ENCODE data around the gene SASH1. TPM values are rescaled to one million over a fixed set of nuclear protein-coding genes. Genes with fewer than 3 reads are reported as not detected.
A peak's percentile ranks its signal among the peaks of the same experiment; 100 is the strongest.

The SASH1 gene
- polyA plus RNA-seq, 1 experiment = 27.0 TPM

GRCh38 chr6:148455225-148455624 lies 112.6 kb downstream of the SASH1 start:
- DNase-seq (ENCODE audit: low read depth, low spot score) = no peak
- H3K9me3 ChIP-seq (ENCODE audit: control insufficient read depth, insufficient read depth, low read length) = peaks cover 9% of the 10 kb centered on the region
- CTCF ChIA-PET = interaction anchor here (1.1 kb wide), 1 partner anchor 9 kb away, joined by 3 read pairs; no protein-coding TSS in a partner anchor
- POLR2A ChIA-PET = no interaction called here
- peak overlapping the region; percentile 47 for H3K27ac ChIP-seq (ENCODE audit: low read depth, low read length)
- no peak for TF ChIP-seq CTCF (IDR thresholded peaks at IDR 0.05; ENCODE audit: low read depth, low read length)
- no peaks in the 10 kb centered on the region for H3K27me3 ChIP-seq (ENCODE audit: control insufficient read depth, insufficient read depth, low read length)
- H3K4me3 ChIP-seq (ENCODE audit: low read depth, low read length) = no peak overlapping the region

- Histone ChIP-seq H3K9me3 (ENCODE audit: control insufficient read depth, insufficient read depth, low read length) (peaks cover 9% of the 10 kb centered on the region), H3K27me3 (ENCODE audit: control insufficient read depth, insufficient read depth, low read length) (no peaks in the 10 kb centered on the region), H3K27ac (ENCODE audit: low read depth, low read length) (peak overlapping the region; percentile 21), H3K4me3 (ENCODE audit: low read depth, low read length) (no peak overlapping the region)
- ChIA-PET POLR2A (no interaction called here), CTCF (interaction anchor here (1.1 kb wide), 1 partner anchor 8 kb away, joined by 3 read pairs; no protein-coding TSS in a partner anchor)
- TF ChIP-seq CTCF (IDR thresholded peaks at IDR 0.05; ENCODE audit: low read depth, low read length) = no peak
- DNase-seq (ENCODE audit: low read depth, low spot score) = no peak
Measured at GRCh38 chr6:148455674-148456558, 113.3 kb downstream of the SASH1 start.

GRCh38 chr6:148457137-148457842 lies 114.7 kb downstream of the SASH1 start:
- H3K4me3 ChIP-seq (ENCODE audit: low read depth, low read length) = no peak overlapping the region
- CTCF ChIA-PET = interaction anchor here (1.3 kb wide), 1 partner anchor 279 kb away, joined by 3 read pairs; no protein-coding TSS in a partner anchor
- no peak overlapping the region for H3K27ac ChIP-seq (ENCODE audit: low read depth, low read length)
- DNase-seq (ENCODE audit: low read depth, low spot score) = no peak
- no peak for TF ChIP-seq CTCF (IDR thresholded peaks at IDR 0.05; ENCODE audit: low read depth, low read length)
- POLR2A ChIA-PET = no interaction called here
- peaks cover 9% of the 10 kb centered on the region for H3K9me3 ChIP-seq (ENCODE audit: control insufficient read depth, insufficient read depth, low read length)
- no peaks in the 10 kb centered on the region for H3K27me3 ChIP-seq (ENCODE audit: control insufficient read depth, insufficient read depth, low read length)

GRCh38 chr6:148457843-148458159 lies 115.2 kb downstream of the SASH1 start:
- no peak for DNase-seq (ENCODE audit: low read depth, low spot score)
- Histone ChIP-seq H3K4me3 (ENCODE audit: low read depth, low read length) (no peak overlapping the region), H3K9me3 (ENCODE audit: control insufficient read depth, insufficient read depth, low read length) (peaks cover 9% of the 10 kb centered on the region), H3K27ac (ENCODE audit: low read depth, low read length) (no peak overlapping the region), H3K27me3 (ENCODE audit: control insufficient read depth, insufficient read depth, low read length) (no peaks in the 10 kb centered on the region)
- POLR2A ChIA-PET = no interaction called here
- TF ChIP-seq CTCF (IDR thresholded peaks at IDR 0.05; ENCODE audit: low read depth, low read length) = no peak
- CTCF ChIA-PET = interaction anchor here (1.0 to 1.3 kb wide), 2 partner anchors 278 to 280 kb away, joined by 3 read pairs; no protein-coding TSS in a partner anchor

- H3K4me3 ChIP-seq (ENCODE audit: low read depth, low read length) = no peak overlapping the region
- ChIA-PET CTCF (interaction anchor here (0.7 kb wide), 1 partner anchor 279 kb away, joined by 3 read pairs; no protein-coding TSS in a partner anchor), POLR2A (no interaction called here)
- no peak for TF ChIP-seq CTCF (IDR thresholded peaks at IDR 0.05; ENCODE audit: low read depth, low read length)
- no peak for DNase-seq (ENCODE audit: low read depth, low spot score)
- peaks cover 9% of the 10 kb centered on the region for H3K9me3 ChIP-seq (ENCODE audit: control insufficient read depth, insufficient read depth, low read length)
- no peaks in the 10 kb centered on the region for H3K27me3 ChIP-seq (ENCODE audit: control insufficient read depth, insufficient read depth, low read length)
- no peak overlapping the region for H3K27ac ChIP-seq (ENCODE audit: low read depth, low read length)
Measured at GRCh38 chr6:148459238-148459637, 116.6 kb downstream of the SASH1 start.
